Fibroblast of mammary gland (primary cell): ENCODE data around the gene HIPK2.

ENCODE experiments used
- DNase-seq: peaks from one replicate; pipeline ENCODE4 v3.0.0-alpha.2; 2010; ENCODE audit warnings: low read depth
- H3K4me3 ChIP-seq: 2 replicates; pipeline ENCODE4 v1.5.1; 2011; ENCODE audit warnings: low read depth, mild to moderate bottlenecking, low read length, moderate library complexity; ENCODE audit not compliant: control insufficient read depth
- TF ChIP-seq, protein P1 (sequence below): conservative IDR thresholded peaks from 2 replicates; pipeline ENCODE4 v1.5.1; 2011; ENCODE audit warnings: low read depth, low read length, inconsistent platforms; ENCODE audit not compliant: control insufficient read depth, insufficient read depth

Gene HIPK2

DNA sequence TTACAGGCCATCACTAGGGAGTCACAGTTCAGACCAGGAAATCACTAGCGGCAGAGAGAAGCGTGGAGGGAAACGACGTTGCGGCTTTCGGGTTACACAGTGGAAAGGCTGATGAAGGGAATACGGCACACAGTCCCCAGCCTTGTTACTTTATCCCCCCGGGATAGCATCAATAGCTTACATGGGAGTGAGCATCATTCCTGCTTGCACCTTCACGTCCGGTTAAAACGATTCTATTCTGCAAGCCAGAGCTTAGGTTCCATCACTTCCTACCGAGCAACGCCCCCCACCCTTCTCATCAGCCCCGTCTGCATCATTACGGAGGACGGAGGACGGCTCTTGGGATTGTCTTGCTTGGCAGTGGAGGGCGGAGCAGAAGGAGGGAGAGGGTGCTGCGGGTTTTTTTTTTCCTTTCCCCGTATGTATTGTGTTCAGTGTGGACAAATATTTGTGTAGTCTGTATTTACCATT lies 129.4 kb downstream of the HIPK2 start:
- DNase-seq = no peak
- TF ChIP-seq, protein P1, sequence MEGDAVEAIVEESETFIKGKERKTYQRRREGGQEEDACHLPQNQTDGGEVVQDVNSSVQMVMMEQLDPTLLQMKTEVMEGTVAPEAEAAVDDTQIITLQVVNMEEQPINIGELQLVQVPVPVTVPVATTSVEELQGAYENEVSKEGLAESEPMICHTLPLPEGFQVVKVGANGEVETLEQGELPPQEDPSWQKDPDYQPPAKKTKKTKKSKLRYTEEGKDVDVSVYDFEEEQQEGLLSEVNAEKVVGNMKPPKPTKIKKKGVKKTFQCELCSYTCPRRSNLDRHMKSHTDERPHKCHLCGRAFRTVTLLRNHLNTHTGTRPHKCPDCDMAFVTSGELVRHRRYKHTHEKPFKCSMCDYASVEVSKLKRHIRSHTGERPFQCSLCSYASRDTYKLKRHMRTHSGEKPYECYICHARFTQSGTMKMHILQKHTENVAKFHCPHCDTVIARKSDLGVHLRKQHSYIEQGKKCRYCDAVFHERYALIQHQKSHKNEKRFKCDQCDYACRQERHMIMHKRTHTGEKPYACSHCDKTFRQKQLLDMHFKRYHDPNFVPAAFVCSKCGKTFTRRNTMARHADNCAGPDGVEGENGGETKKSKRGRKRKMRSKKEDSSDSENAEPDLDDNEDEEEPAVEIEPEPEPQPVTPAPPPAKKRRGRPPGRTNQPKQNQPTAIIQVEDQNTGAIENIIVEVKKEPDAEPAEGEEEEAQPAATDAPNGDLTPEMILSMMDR = no peak
- H3K4me3 ChIP-seq = no peak overlapping the region

DNA sequence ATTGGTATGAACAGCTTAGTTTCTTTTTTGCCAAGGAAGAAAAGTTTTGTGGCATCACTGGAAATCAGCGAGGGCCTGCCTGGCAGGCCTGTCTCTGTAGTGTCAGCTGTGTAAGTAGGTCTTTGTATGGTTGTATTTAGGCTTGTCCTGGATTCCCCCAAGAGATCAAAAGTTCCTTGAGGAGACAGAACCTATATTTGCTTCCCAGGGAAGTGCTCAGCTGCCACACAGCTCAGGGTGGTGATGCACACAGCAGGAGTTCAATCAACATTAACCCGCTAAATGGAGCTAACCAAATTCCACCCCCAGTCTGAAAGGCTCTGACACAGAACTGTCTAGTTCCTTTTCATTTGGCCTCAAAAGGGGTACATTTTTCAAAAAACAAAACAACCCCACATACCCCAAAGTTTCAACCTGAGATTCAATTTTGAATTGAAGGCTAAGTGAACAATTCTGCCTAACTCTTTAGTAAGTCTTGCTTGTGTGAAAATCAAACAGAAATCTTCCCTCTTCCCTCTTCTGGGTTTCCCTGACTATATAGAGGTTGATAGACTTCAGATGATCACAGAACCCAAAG lies 129.9 kb downstream of the HIPK2 start:
- DNase-seq = peak; percentile 35
- TF ChIP-seq, protein P1 = no peak
- no peak overlapping the region for H3K4me3 ChIP-seq

DNA sequence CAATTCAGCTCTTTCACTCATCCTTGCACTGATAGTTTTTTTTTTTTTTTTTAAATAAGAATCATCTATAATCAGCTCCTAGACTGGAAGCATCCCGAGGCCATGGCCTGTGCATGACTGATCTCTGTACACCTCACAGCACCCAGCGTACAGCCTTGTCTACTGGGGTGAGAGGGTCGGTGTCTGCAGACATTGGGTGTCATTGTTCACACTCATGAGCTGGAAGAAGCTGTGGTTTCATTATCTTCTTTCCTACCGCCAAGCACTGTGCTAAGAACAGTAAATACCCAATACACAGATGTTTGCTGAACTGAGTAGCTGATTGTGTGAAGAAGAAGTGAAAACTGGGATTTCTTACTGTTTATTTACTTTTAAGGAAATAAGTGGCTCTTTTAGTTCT lies 130.7 kb downstream of the HIPK2 start:
- TF ChIP-seq, protein P1 = no peak
- H3K4me3 ChIP-seq = no peak overlapping the region
- DNase-seq = no peak

DNA sequence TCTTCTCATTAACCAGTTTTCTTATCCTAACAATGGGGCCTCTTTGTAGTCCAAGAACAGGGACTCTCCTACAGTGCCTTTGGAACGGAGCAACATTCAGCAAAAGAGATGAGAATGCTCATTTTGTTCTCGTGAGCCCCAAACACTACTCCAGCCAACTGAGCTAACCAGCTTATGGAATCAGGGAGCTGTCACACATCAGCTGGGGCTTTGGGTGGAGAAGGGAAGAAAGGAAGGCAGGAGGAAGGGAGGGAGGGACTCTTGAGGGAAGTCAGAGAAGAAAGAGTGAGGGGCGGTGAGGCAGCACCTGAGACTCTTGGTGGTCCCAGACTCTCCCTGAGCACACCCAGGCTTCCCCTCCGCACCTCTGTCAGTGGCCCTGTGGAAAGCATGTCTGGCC lies 131.2 kb downstream of the HIPK2 start:
- TF ChIP-seq, protein P1 = no peak
- no peak overlapping the region for H3K4me3 ChIP-seq
- no peak for DNase-seq

DNA sequence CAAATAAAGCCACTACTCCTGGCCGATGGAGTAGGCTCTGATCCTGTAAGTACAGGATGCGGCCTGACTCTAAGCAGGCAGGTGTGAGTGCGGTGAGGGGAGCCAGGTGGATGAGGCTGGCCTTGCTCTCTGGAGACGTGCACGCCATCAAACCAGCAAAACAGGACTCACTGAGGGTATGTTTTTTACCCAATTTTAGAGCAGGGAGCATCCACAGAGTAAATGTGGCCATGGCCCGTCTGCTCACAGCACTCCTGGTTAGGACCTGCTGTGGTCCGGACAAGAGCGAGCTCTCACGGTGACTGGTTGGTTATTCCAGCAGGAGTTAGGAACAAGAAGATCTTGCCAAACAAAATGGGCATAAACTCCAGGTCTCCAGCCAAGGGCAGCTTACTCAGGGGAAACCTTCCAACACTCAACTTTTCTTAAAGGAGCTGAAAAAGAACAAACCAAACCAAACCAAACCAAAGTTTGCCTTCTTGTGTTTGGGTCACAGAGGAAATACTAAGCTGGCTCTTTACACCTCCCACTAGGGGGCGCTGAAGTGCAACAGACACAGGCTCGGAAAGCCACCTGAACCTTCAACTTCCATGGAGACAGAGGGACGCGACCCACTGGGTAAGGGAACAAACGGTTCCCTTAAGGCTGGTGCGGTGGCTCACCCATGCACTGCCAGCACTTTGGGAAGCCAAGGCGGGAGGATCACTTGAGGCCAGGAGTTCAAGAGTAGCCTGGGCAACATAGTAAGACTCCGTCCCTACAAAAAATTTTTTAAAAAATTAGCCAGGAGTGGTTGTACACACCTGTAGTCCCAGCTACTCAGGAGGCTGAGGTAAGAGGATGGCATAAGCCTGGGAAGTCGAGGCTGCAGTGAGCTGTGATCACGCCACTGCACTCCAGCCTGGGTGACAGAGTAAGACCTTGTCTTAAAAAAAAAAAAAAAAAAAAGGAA lies 131.9 kb downstream of the HIPK2 start:
- peak; percentile 90 for DNase-seq
- TF ChIP-seq, protein P1 = peak; percentile 98

DNA sequence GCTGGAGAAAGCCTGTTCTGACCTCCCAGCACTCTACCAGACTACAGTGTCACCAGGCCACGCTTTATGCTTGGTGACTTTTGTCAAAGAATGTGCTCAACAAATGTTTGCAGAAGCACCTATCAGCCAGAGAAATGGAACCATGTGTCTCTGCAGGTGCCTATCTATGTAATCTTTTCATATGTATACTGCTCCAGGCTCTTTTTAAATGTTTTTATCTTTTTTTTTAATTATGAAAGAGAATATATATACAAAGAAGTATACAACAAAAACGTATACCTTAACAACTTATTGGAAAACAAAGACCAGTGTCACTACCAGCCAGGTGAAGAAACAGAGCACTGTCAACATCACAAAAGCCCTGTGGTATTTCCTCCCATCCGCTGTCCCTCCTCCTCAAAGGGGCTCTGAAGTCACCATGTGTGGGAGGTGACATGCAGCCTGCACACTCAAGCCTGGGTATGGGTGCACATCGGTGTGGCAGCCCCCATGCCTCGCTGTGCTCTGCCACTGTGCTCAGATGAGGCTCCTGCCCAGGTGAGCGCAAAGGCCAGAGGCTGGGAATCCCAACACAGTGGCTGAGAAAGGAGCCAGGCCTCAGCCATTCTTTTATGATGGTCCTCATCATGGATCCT lies 133.7 kb downstream of the HIPK2 start:
- DNase-seq = no peak
- H3K4me3 ChIP-seq = no peak overlapping the region
- TF ChIP-seq, protein P1 = no peak

More for the DNA sequence above, 131.9 kb downstream of the HIPK2 start:
- no peak overlapping the region for H3K4me3 ChIP-seq
